ENCODE data around the gene SPTLC3. TPM values are rescaled to one million over a fixed set of nuclear protein-coding genes. Genes with fewer than 3 reads are reported as not detected.

Gene SPTLC3
- total and polyA plus RNA-seq, 2 of the 13 experiments (the other 11 are each of a cell fraction or from before 2014, with no cell fraction given): 20.5 to 95.6 TPM

GRCh38 chr20:13058666-13059389 lies 50.1 kb downstream of the SPTLC3 start:
- WGBS (ENCODE audit: low lambda C conversion rate): 24% methylated on average over 9 of the region's 9 CpGs
- no peaks in the 10 kb centered on the region for H3K9me3 ChIP-seq (ENCODE audit: low read length)
- DNase-seq (ENCODE audit: low spot score) (peak; percentile 99), ATAC-seq (peak; percentile 96), FAIRE-seq (peak; percentile 95)
- H2AFZ ChIP-seq (ENCODE audit: low read length): no peak overlapping the region
- peak overlapping the region; percentile 52 for H3K4me2 ChIP-seq (ENCODE audit: low read depth, low read length)
- intact Hi-C loops (cut with micrococcal nuclease; ENCODE audit: unreplicated experiment) (loop anchor here (1.0 to 2.0 kb wide), 3 partner anchors 20 to 82 kb away; no protein-coding TSS in a partner anchor), in situ Hi-C loops (cut with HindIII; ENCODE audit: extremely low pct_ligation_motif_present, low pct_unique_long_range_greater_than_20kb) (no loop called here)
- H3K9ac ChIP-seq (ENCODE audit: insufficient read depth, low read depth, low read length): peak overlapping the region; percentile 40
- H4K20me1 ChIP-seq (ENCODE audit: insufficient read depth, low read length): no peaks in the 10 kb centered on the region
- H3K4me1 ChIP-seq (ENCODE audit: insufficient read depth, low read length): peaks cover 68% of the 10 kb centered on the region
- peak overlapping the region; percentile 85 for H3K27ac ChIP-seq (ENCODE audit: extremely low read length, insufficient read depth, low read length)
- no peaks in the 10 kb centered on the region for H3K79me2 ChIP-seq (ENCODE audit: insufficient read depth, low read length)
- H3K4me3 ChIP-seq (replicated peaks in 1 of 3; ENCODE audit: insufficient read depth in 1 of 3, low read depth in 2 of 3, low read length in 3 of 3): peak overlapping the region in 1 of 3 experiments; percentile 19; a peak in 1 of 6 replicates
- POLR2A ChIA-PET: interaction anchor here (1.3 to 4.3 kb wide), 7 partner anchors 20 to 81 kb away, joined by 3 to 31 read pairs (median 5); no protein-coding TSS in a partner anchor
- CTCF ChIA-PET (ENCODE audit: low intra/inter-chr PET ratio, low total read pairs): no interaction called here
- peaks cover 0 to 6% of the 10 kb centered on the region in 2 experiments; a peak in 3 of 5 replicates for H3K36me3 ChIP-seq (replicated peaks in 1 of 2; ENCODE audit: control insufficient read depth in 1 of 2, insufficient read depth in 2 of 2, low read length in 2 of 2)
- no peaks in the 10 kb centered on the region for H3K27me3 ChIP-seq (ENCODE audit: control insufficient read depth in 1 of 2, insufficient read depth in 2 of 2, low read length in 2 of 2)
- BruUV-seq (replicated peaks): no TSS peak
- TF ChIP-seq ZBTB43 (CRISPR knock-in tag; conservative IDR thresholded peaks at IDR 0.05) (0 out of 2 replicates have a peak, but pooled peaks have one; percentile 36), ZNF672 (CRISPR knock-in tag; IDR thresholded peaks at IDR 0.05) (no peak), KAT7 (CRISPR knock-in tag; IDR thresholded peaks at IDR 0.05; ENCODE audit: borderline replicate concordance) (0 out of 2 replicates have a peak, but pooled peaks have one; percentile 74), CSRNP2 (CRISPR knock-in tag; conservative IDR thresholded peaks at IDR 0.05; ENCODE audit: low read depth) (no peak), HMG20A (CRISPR knock-in tag; IDR thresholded peaks at IDR 0.05; ENCODE audit: borderline replicate concordance) (peak; percentile 77; the same call in 1 of the 2 replicates), CENPT (CRISPR knock-in tag; IDR thresholded peaks at IDR 0.05; ENCODE audit: low read depth) (no peak), FOXO1 (CRISPR knock-in tag; IDR thresholded peaks at IDR 0.05) (peak; percentile 94), ZNF232 (CRISPR knock-in tag; IDR thresholded peaks at IDR 0.05; ENCODE audit: borderline replicate concordance) (peak; percentile 74; the same call in 1 of the 2 replicates), ZNF687 (CRISPR knock-in tag; IDR thresholded peaks at IDR 0.05) (no peak; the same call in 1 of the 2 replicates), HIC2 (CRISPR knock-in tag; IDR thresholded peaks at IDR 0.05; ENCODE audit: low read depth) (peak; percentile 66; the same call in 1 of the 2 replicates)
